H1 (cell line): ENCODE data around the gene TMA7. TPM values are rescaled to one million over a fixed set of nuclear protein-coding genes. Genes with fewer than 3 reads are reported as not detected.

ENCODE experiments used
- CTCF ChIA-PET: fragments of 300-600 bp; sonication (Branson Sonifier 250); formaldehyde crosslinking; loops from one replicate; lab custom pipeline; 2021; ENCODE audit not compliant: partially characterized antibody; lab: Charles Lee
- POLR2A ChIA-PET: fragments of 300-600 bp; sonication (Branson Sonifier 250); formaldehyde crosslinking; loops from one replicate; lab custom pipeline; 2021; ENCODE audit warnings: inconsistent platforms; ENCODE audit not compliant: partially characterized antibody; lab: Charles Lee
- DNase-seq, 2 experiments: peaks; one replicate each; pipeline versions ENCODE4 v3.0.0 to v3.0.0-alpha.2; 2010 to 2022; ENCODE audit warnings: low spot score in 2 of 2, low read depth in 1 of 2, mixed read lengths in 1 of 2
- FAIRE-seq: peaks from 2 replicates; lab custom pipeline; 2011; peaks lifted over from hg19 to GRCh38; lab: Jason Lieb, UNC
- H2AFZ ChIP-seq: 2 replicates; pipeline ENCODE4 v1.8.1; 2012; ENCODE audit warnings: low read length, inconsistent platforms
- H2AK5ac ChIP-seq: 2 replicates; pipeline ENCODE4 v1.6.1; 2013; ENCODE audit warnings: low read depth, low read length
- H2BK120ac ChIP-seq: replicated peaks from 2 replicates; pipeline ENCODE3; 2013; ENCODE audit warnings: low read depth, low read length, inconsistent platforms
- H2BK12ac ChIP-seq: 2 replicates; pipeline ENCODE4 v1.6.1; 2013; ENCODE audit warnings: low read depth, low read length
- H2BK15ac ChIP-seq: 2 replicates; pipeline ENCODE4 v1.6.1; 2013; ENCODE audit warnings: low read length
- H2BK20ac ChIP-seq: 2 replicates; pipeline ENCODE4 v1.6.1; 2013; ENCODE audit warnings: low read length
- H2BK5ac ChIP-seq: 2 replicates; pipeline ENCODE4 v1.6.1; 2013; ENCODE audit warnings: low read depth, low read length
- H3K14ac ChIP-seq: 2 replicates; pipeline ENCODE4 v1.6.1; 2013; ENCODE audit warnings: inconsistent platforms; ENCODE audit not compliant: insufficient read length
- H3K18ac ChIP-seq: 2 replicates; pipeline ENCODE4 v1.6.1; 2013; ENCODE audit warnings: low read length; ENCODE audit errors: extremely low read depth
- H3K23ac ChIP-seq: 2 replicates; pipeline ENCODE4 v1.6.1; 2013; ENCODE audit warnings: inconsistent platforms; ENCODE audit not compliant: insufficient read length
- H3K23me2 ChIP-seq: 2 replicates; pipeline ENCODE4 v1.6.1; 2013; ENCODE audit warnings: low read depth, low read length
- H3K27ac ChIP-seq: 2 replicates; pipeline ENCODE4 v1.6.1; 2011; ENCODE audit warnings: low read depth, low read length, inconsistent platforms
- H3K27me3 ChIP-seq, 4 experiments: replicated peaks in 1 of 4; 1 replicate in 1 of 4; 2 replicates in 3 of 4; pipeline versions ENCODE4 v1.6.1 to v1.8.1; 2011 to 2013; ENCODE audit warnings: low read length in 3 of 4, mild to moderate bottlenecking in 3 of 4, inconsistent platforms in 2 of 4, mixed read lengths in 2 of 4, moderate library complexity in 1 of 4; ENCODE audit not compliant: control insufficient read depth in 3 of 4, insufficient read depth in 3 of 4; ENCODE audit errors: extremely low read depth in 1 of 4
- H3K36me3 ChIP-seq, 4 experiments: 2 replicates each; pipeline versions ENCODE4 v1.6.1 to v1.8.1; 2011 to 2013; ENCODE audit warnings: mild to moderate bottlenecking in 4 of 4, low read length in 3 of 4, moderate library complexity in 2 of 4, control low read depth in 1 of 4, inconsistent platforms in 1 of 4; ENCODE audit not compliant: insufficient read depth in 4 of 4, control insufficient read depth in 2 of 4
- H3K4ac ChIP-seq: replicated peaks from 2 replicates; pipeline ENCODE3; 2013; ENCODE audit warnings: low read length, low read depth, mixed read lengths, inconsistent platforms; ENCODE audit not compliant: insufficient read length
- H3K4me1 ChIP-seq, 4 experiments: replicated peaks in 1 of 4; 1 replicate in 1 of 4; 2 replicates in 3 of 4; pipeline versions ENCODE4 v1.6.1 to v1.8.1; 2011 to 2013; ENCODE audit warnings: low read length in 3 of 4, inconsistent platforms in 2 of 4, mixed read lengths in 1 of 4; ENCODE audit not compliant: insufficient read depth in 4 of 4, control insufficient read depth in 3 of 4
- H3K4me2 ChIP-seq, 2 experiments: 2 replicates each; pipeline versions ENCODE4 v1.6.1 to v1.8.1; 2011 to 2013; ENCODE audit warnings: low read depth in 2 of 2, low read length in 2 of 2, control low read depth in 1 of 2, inconsistent platforms in 1 of 2, mild to moderate bottlenecking in 1 of 2; ENCODE audit not compliant: insufficient read depth in 1 of 2
- H3K4me3 ChIP-seq, 4 experiments: fragments of 200-600, 300-600 bp in 1 of 4; sonication (generic), shearing (Covaris generic), sonication (Bioruptor Twin) in 1 of 4; 2 replicates each; pipeline versions ENCODE4 v1.5.1 to v1.8.1; 2011 to 2016; ENCODE audit warnings: low read length in 4 of 4, low read depth in 3 of 4, control low read depth in 2 of 4, inconsistent platforms in 2 of 4, mild to moderate bottlenecking in 2 of 4, mixed read lengths in 1 of 4, moderate library complexity in 1 of 4; ENCODE audit not compliant: insufficient read depth in 2 of 4; ENCODE audit errors: extremely low read depth in 1 of 4
- H3K56ac ChIP-seq: replicated peaks from 2 replicates; pipeline ENCODE3; 2013; ENCODE audit warnings: low read depth, mild to moderate bottlenecking, mixed read lengths, low read length, inconsistent platforms; ENCODE audit not compliant: insufficient read length
- H3K79me1 ChIP-seq: 2 replicates; pipeline ENCODE4 v1.6.1; 2013; ENCODE audit warnings: low read depth, low read length, control low read depth
- H3K79me2 ChIP-seq, 2 experiments: 2 replicates each; pipeline versions ENCODE4 v1.6.1 to v1.8.1; 2012 to 2013; ENCODE audit warnings: low read length in 2 of 2, mild to moderate bottlenecking in 2 of 2, inconsistent platforms in 1 of 2; ENCODE audit not compliant: insufficient read depth in 2 of 2, control insufficient read depth in 1 of 2
- H3K9ac ChIP-seq, 4 experiments: replicated peaks in 1 of 4; 1 replicate in 1 of 4; 2 replicates in 3 of 4; pipeline versions ENCODE4 v1.6.1 to v1.8.1; 2011 to 2013; ENCODE audit warnings: low read depth in 3 of 4, low read length in 3 of 4, control low read depth in 2 of 4, mild to moderate bottlenecking in 2 of 4, moderate library complexity in 2 of 4, inconsistent platforms in 1 of 4; ENCODE audit errors: extremely low read depth in 1 of 4
- H3K9me3 ChIP-seq, 2 experiments: 2 replicates each; pipeline versions ENCODE4 v1.6.1 to v1.8.1; 2012 to 2013; ENCODE audit warnings: mild to moderate bottlenecking in 2 of 2, moderate library complexity in 2 of 2, control low read depth in 1 of 2, inconsistent platforms in 1 of 2, low read depth in 1 of 2, low read length in 1 of 2, mixed read lengths in 1 of 2; ENCODE audit not compliant: insufficient read depth in 2 of 2
- H4K20me1 ChIP-seq, 2 experiments: replicated peaks in 1 of 2; 2 replicates each; pipeline versions ENCODE3 to v1.8.1; 2011 to 2013; ENCODE audit warnings: inconsistent platforms in 2 of 2, low read length in 2 of 2, mild to moderate bottlenecking in 1 of 2; ENCODE audit not compliant: insufficient read depth in 2 of 2, control insufficient read depth in 1 of 2
- H4K5ac ChIP-seq: 2 replicates; pipeline ENCODE4 v1.6.1; 2013; ENCODE audit warnings: low read length, low read depth, mixed read lengths, inconsistent platforms; ENCODE audit not compliant: insufficient read length
- H4K8ac ChIP-seq: 2 replicates; pipeline ENCODE4 v1.8.0; 2013; ENCODE audit warnings: mild to moderate bottlenecking, moderate library complexity, low read length, inconsistent platforms; ENCODE audit not compliant: insufficient read depth; ENCODE audit errors: extremely low read depth
- H4K91ac ChIP-seq: replicated peaks from 2 replicates; pipeline ENCODE3; 2013; ENCODE audit warnings: low read length, mixed read lengths, inconsistent platforms; ENCODE audit not compliant: insufficient read length
- EZH2 ChIP-seq: fragments of 200-600 bp; sonication (generic); IDR thresholded peaks from 2 replicates; pipeline ENCODE4 v1.7.1; 2012; ENCODE audit warnings: low read depth, mild to moderate bottlenecking, moderate library complexity, low read length, inconsistent platforms; ENCODE audit not compliant: severe bottlenecking
- GABPA ChIP-seq: IDR thresholded peaks from 2 replicates; pipeline ENCODE4 v1.6.1; 2011; ENCODE audit warnings: mild to moderate bottlenecking, low read length, moderate library complexity, borderline replicate concordance; ENCODE audit not compliant: insufficient read depth
- JUND ChIP-seq: IDR thresholded peaks from 2 replicates; pipeline ENCODE4 v1.6.1; 2011; ENCODE audit warnings: mild to moderate bottlenecking, improper control_type of control experiment, low read length
- MAX ChIP-seq: IDR thresholded peaks from 2 replicates; pipeline ENCODE4 v1.6.1; 2012; ENCODE audit warnings: inconsistent platforms
- PHF8 ChIP-seq: fragments of 200-600 bp; sonication (generic); conservative IDR thresholded peaks from 2 replicates; pipeline ENCODE4 v1.7.1; 2012; ENCODE audit warnings: low read depth, mild to moderate bottlenecking, inconsistent platforms, low read length, moderate library complexity
- POLR2AphosphoS5 ChIP-seq: IDR thresholded peaks from 2 replicates; pipeline ENCODE4 v1.6.1; 2011; ENCODE audit warnings: low read depth, low read length
- RAD21 ChIP-seq, 2 experiments: IDR thresholded peaks in 1 of 2; conservative IDR thresholded peaks in 1 of 2; 2 replicates each; pipeline ENCODE4 v1.6.1; 2011; ENCODE audit warnings: low read depth in 2 of 2, low read length in 2 of 2, improper control_type of control experiment in 1 of 2, inconsistent platforms in 1 of 2, mild to moderate bottlenecking in 1 of 2, moderate library complexity in 1 of 2
- TAF7 ChIP-seq: optimal IDR thresholded peaks from 2 replicates; pipeline ENCODE3; 2011; ENCODE audit warnings: low read depth, mild to moderate bottlenecking, inconsistent platforms, low read length, moderate library complexity, borderline replicate concordance
- TEAD4 ChIP-seq: IDR thresholded peaks from 2 replicates; pipeline ENCODE4 v1.6.1; 2012; ENCODE audit warnings: low read depth, low read length, inconsistent platforms, mixed read lengths
- ZNF274 ChIP-seq: IDR thresholded peaks from 2 replicates; pipeline ENCODE4 v1.7.0; 2012; ENCODE audit warnings: low read length, borderline replicate concordance; ENCODE audit errors: extremely low read depth
- WGBS, 2 experiments: shearing (Covaris generic) in 1 of 2; methylation state at CpG; one replicate each; pipeline versions ENCODE4 v1.1.6 to v1.1.7; 2013 to 2015; ENCODE audit warnings: low lambda C conversion rate in 2 of 2, mixed read lengths in 2 of 2, inconsistent platforms in 1 of 2, low coverage in 1 of 2, missing lambda C conversion rate in 1 of 2; ENCODE audit not compliant: insufficient replicate concordance in 2 of 2, insufficient coverage in 1 of 2, insufficient read length in 1 of 2; ENCODE audit errors: extremely low coverage in 1 of 2, missing lambda C conversion rate in 1 of 2; 5-methylcytosine and 5-hydroxymethylcytosine counted together
- polyA plus RNA-seq, 7 experiments: library from polyadenylated mRNA; depleted of rRNA in 3 of 7; stranded (reverse) in 5 of 7; unstranded in 2 of 7; fragments of >200 nt in 5 of 7; fragments of 200-250 nt in 2 of 7; gene quantifications; 1 replicate in 5 of 7; 2 replicates in 1 of 7; 4 replicates in 1 of 7; pipeline versions ENCODE4 v1.2.1 to v1.2.3, GENCODE V29; 2011 to 2013; ENCODE audit warnings: missing spikeins in 2 of 7, mixed read lengths in 2 of 7
- total RNA-seq: library from RNA; stranded (reverse); fragmentation: NEBNext Ultra II Directional; extraction: Animal tissue kit (Norgen Biotek cat#: 25700); gene quantifications from 2 replicates; pipeline ENCODE4 v1.2.1, GENCODE V29; 2021
- TF ChIP-seq, protein P1 (sequence below): IDR thresholded peaks from 2 replicates; pipeline ENCODE4 v1.6.1; 2011; ENCODE audit warnings: low read depth, mild to moderate bottlenecking, low read length; ENCODE audit not compliant: insufficient read depth

The TMA7 gene
- total and polyA plus RNA-seq, 2 of the 8 experiments (the other 6 are each of a cell fraction or from before 2014, with no cell fraction given), result 138 to 305 TPM

DNA sequence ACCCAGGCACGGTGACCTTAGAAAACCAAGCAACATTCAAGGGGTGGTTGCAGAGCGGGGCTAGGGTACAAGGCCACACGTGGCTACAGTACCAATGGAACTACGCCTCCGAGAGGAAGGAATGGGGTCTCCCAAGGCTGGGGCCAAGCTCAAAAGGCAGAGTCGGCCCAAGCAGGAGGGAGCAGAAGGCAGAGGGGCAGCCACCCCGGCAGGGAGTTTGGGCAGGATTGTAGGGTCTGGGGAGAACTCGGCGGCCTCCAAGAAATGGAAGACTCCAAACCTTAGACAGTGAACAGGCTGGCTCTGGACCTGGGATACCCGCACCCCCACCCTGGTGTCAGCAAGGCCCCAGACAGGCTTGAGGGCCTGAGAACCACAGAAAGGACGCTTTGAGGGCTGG lies 35.1 kb downstream of the TMA7 start:
- H3K23me2 ChIP-seq, result peaks cover 6% of the 10 kb centered on the region
- H3K79me1 ChIP-seq, result peaks cover 4% of the 10 kb centered on the region; the same call in 1 of the 2 replicates
- peak overlapping the region; percentile 70 for H3K27ac ChIP-seq
- H3K4me3 ChIP-seq, result peak overlapping the region in 1 of 4 experiments; percentile 33; a peak in 1 of 8 replicates
- H2BK15ac ChIP-seq, result peak overlapping the region; percentile 65; the same call in 1 of the 2 replicates
- peak overlapping the region; percentile 79 for H3K56ac ChIP-seq
- H3K79me2 ChIP-seq, result peaks cover 0 to 20% of the 10 kb centered on the region in 2 experiments; a peak in 2 of 4 replicates
- peak overlapping the region; percentile 99 for H2BK120ac ChIP-seq
- H2BK5ac ChIP-seq, result peak overlapping the region; percentile 92
- no peak overlapping the region for H3K14ac ChIP-seq
- peak overlapping the region; percentile 96 for H3K18ac ChIP-seq
- H3K27me3 ChIP-seq, result no peaks in the 10 kb centered on the region
- H3K4me1 ChIP-seq, result peaks cover 0 to 29% (median 16%) of the 10 kb centered on the region in 4 experiments; a peak in 6 of 7 replicates
- H2AK5ac ChIP-seq, result peak overlapping the region; percentile 78; the same call in 1 of the 2 replicates
- peak overlapping the region; percentile 56 to 57; a peak in 3 of 4 replicates for H3K4me2 ChIP-seq
- FAIRE-seq, result no peak
- H3K9ac ChIP-seq, result no peak overlapping the region
- no peaks in the 10 kb centered on the region for H4K20me1 ChIP-seq
- peak overlapping the region; percentile 100 for H2BK12ac ChIP-seq
- H3K9me3 ChIP-seq, result no peaks in the 10 kb centered on the region
- ChIA-PET POLR2A (interaction anchor here (0.6 to 7.6 kb wide), 17 partner anchors 8 to 234 kb away, joined by 3 to 83 read pairs (median 9); partner anchors contain the start of genes ATRIP, CCDC51, PFKFB4 and PLXNB1), CTCF (interaction anchor here (1.0 to 21.5 kb wide), 7 partner anchors 10 to 79 kb away, joined by 3 to 251 read pairs (median 7); partner anchors contain the start of gene SHISA5)
- peak overlapping the region; percentile 87 for H4K5ac ChIP-seq
- H3K4ac ChIP-seq, result peak overlapping the region; percentile 88
- H4K8ac ChIP-seq, result peak overlapping the region; percentile 63
- no peak overlapping the region for H2AFZ ChIP-seq
- H2BK20ac ChIP-seq, result peak overlapping the region; percentile 99
- H4K91ac ChIP-seq, result peak overlapping the region; percentile 97
- WGBS, 2 experiments, result 59% methylated on average over 11 of the region's 11 CpGs; no CpG with 5 or more reads in 1 of the 2 experiments
- H3K36me3 ChIP-seq, result 0 out of 8 replicates have a peak, but pooled peaks cover 0 to under 1% (median 0%) of the 10 kb centered on the region in 4 experiments
- no peak overlapping the region for H3K23ac ChIP-seq
- DNase-seq, result no peak
- TF ChIP-seq GABPA, result no peak
- peak; percentile 86 for TF ChIP-seq TEAD4
- 0 out of 2 replicates have a peak, but pooled peaks have one; percentile 13 for TF ChIP-seq POLR2AphosphoS5
- TF ChIP-seq, protein P1, sequence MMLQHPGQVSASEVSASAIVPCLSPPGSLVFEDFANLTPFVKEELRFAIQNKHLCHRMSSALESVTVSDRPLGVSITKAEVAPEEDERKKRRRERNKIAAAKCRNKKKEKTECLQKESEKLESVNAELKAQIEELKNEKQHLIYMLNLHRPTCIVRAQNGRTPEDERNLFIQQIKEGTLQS, result no peak
- TF ChIP-seq TAF7, result no peak
- no peak for TF ChIP-seq EZH2
- no peak for TF ChIP-seq JUND
- TF ChIP-seq PHF8, result no peak
- no peak for TF ChIP-seq ZNF274
- peak; percentile 50; the same call in 1 of the 2 replicates for TF ChIP-seq MAX
- TF ChIP-seq RAD21 (IDR thresholded peaks at IDR 0.05 in 1 of 2, conservative IDR thresholded peaks at IDR 0.05 in 1 of 2; ENCODE audit: low read depth in 2 of 2, low read length in 2 of 2), result 0 out of 4 replicates have a peak, but pooled peaks of 1 of the 2 experiments have one; percentile 12
